ENCODE results near the gene MPPED2.
A peak's percentile ranks its signal among the peaks of the same experiment; 100 is the strongest.

The MPPED2 gene

DNA sequence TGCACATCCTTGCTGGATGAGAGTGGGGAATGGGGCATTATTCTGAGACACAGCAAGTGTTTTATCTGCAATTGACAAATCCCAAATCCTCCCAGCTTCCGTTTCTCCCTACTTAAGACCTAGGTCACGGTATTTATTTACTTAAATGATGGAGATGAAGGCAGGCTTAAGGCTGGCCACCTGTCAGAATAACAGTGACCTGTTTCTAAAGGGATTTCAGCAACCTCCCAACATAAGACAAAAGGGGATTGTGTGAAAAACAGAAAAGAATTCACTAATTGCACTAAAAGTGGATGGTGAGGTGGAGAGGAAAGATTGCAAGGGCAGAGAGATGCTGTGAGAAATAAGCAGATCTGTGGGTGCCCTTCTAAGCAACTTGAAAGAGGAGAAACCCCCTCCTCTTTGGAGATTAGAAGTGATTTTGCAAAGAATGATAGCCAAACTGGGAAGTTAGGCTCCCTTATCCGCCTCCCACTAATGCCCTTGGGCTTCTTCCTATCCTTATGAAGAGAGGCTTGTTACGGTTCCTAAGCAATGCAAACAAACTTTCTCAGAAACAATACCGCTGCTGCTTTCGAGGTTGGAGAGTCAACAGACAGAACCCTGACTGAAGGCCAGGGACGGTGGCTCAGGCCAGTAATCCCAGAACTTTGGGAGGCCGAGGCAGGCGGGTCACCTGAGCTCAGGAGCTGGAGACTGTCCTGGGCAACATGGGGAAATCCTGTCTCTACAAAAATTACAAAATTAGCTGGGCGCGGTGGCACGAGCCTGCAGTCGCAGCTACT lies 179.0 kb downstream of the MPPED2 start:
- H3K27ac Mint-ChIP-seq = peak overlapping the region in 1 of 3 experiments; percentile 43
- peaks cover 12% of the 10 kb centered on the region for H3K27me3 Mint-ChIP-seq (ENCODE audit: low read depth)
- TF ChIP-seq CTCF (IDR thresholded peaks at IDR 0.05; ENCODE audit: unreplicated experiment in 3 of 3) = no peak
- H3K9me3 Mint-ChIP-seq = no peaks in the 10 kb centered on the region
- H3K4me1 Mint-ChIP-seq = peaks cover 13% of the 10 kb centered on the region
- H3K4me3 Mint-ChIP-seq = no peak overlapping the region
- peaks cover 27% of the 10 kb centered on the region for H3K36me3 Mint-ChIP-seq (ENCODE audit: low read depth)

- Mint-ChIP-seq H3K27ac (no peak overlapping the region), H3K36me3 (ENCODE audit: low read depth) (peaks cover 23% of the 10 kb centered on the region), H3K4me1 (peaks cover 8% of the 10 kb centered on the region), H3K9me3 (no peaks in the 10 kb centered on the region), H3K4me3 (no peak overlapping the region), H3K27me3 (ENCODE audit: low read depth) (peaks cover 12% of the 10 kb centered on the region)
- no peak for TF ChIP-seq CTCF (IDR thresholded peaks at IDR 0.05; ENCODE audit: unreplicated experiment in 3 of 3)
These were observed 180.8 kb downstream of the MPPED2 start for GRCh38 chr11:30405385-30405784.

GRCh38 chr11:30404136-30404535 lies 182.0 kb downstream of the MPPED2 start:
- Mint-ChIP-seq H3K27ac (no peak overlapping the region), H3K36me3 (ENCODE audit: low read depth) (peaks cover 11% of the 10 kb centered on the region), H3K4me3 (no peak overlapping the region), H3K4me1 (peaks cover 8% of the 10 kb centered on the region), H3K27me3 (ENCODE audit: low read depth) (peaks cover 12% of the 10 kb centered on the region), H3K9me3 (no peaks in the 10 kb centered on the region)
- no peak for TF ChIP-seq CTCF (IDR thresholded peaks at IDR 0.05; ENCODE audit: unreplicated experiment in 3 of 3)

GRCh38 chr11:30395751-30396150 lies 190.4 kb downstream of the MPPED2 start:
- TF ChIP-seq CTCF (IDR thresholded peaks at IDR 0.05; ENCODE audit: unreplicated experiment in 3 of 3) = no peak
- Mint-ChIP-seq H3K4me1 (peaks cover 51% of the 10 kb centered on the region), H3K4me3 (no peak overlapping the region), H3K36me3 (ENCODE audit: low read depth) (no peaks in the 10 kb centered on the region), H3K27me3 (ENCODE audit: low read depth) (no peaks in the 10 kb centered on the region), H3K9me3 (no peaks in the 10 kb centered on the region), H3K27ac (peak overlapping the region; percentile 3 to 62 (median 14))

DNA sequence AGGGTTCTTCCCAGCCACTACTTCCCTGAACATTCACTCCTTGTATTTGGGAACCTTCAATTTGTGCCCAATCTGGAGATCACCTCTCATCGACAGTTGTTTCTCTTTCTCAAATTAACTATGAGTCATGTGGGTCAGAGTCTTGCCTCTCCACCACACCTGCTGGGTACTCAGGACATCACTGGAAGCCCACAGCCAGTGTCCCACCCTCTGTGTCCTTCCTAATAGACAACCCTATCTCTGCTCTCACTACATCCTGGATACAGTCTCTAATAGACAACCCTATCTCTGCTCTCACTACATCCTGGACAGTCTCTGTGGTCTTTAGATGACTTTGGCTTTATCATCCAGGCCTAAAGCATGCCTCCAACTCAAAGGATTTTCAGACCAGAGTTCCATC lies 193.1 kb downstream of the MPPED2 start:
- H3K27ac Mint-ChIP-seq = peak overlapping the region; percentile 73 to 96 (median 93)
- no peaks in the 10 kb centered on the region for H3K36me3 Mint-ChIP-seq (ENCODE audit: low read depth)
- H3K4me3 Mint-ChIP-seq = peak overlapping the region in 2 of 3 experiments; percentile 8 to 25
- no peak for TF ChIP-seq CTCF (IDR thresholded peaks at IDR 0.05; ENCODE audit: unreplicated experiment in 3 of 3)
- no peaks in the 10 kb centered on the region for H3K27me3 Mint-ChIP-seq (ENCODE audit: low read depth)
- no peaks in the 10 kb centered on the region for H3K9me3 Mint-ChIP-seq
- peaks cover 76% of the 10 kb centered on the region for H3K4me1 Mint-ChIP-seq

All from nephron (organoid).